Activated T-helper 2 cell treated with anti-CD3 and anti-CD28 coated beads, Interferon-gamma antibody, Interleukin-2, Interleukin-4, amounts not matched to agents 10 μg/mL and 5 μg/mL and 100 μg/mL, durations not matched to agents 14 hours and 24 hours and 36 hours (primary cell): ENCODE measurements around the gene SLFNL1. TPM values are rescaled to one million over a fixed set of nuclear protein-coding genes. Genes with fewer than 3 reads are reported as not detected.

Source experiments
- DNase-seq: peaks from one replicate; pipeline ENCODE4 v3.0.0; 2021; ENCODE audit warnings: low spot score
- H3K27ac Mint-ChIP-seq: one replicate; pipeline ENCODE4 v1.8.0; 2021; ENCODE audit warnings: mixed read lengths
- H3K27me3 Mint-ChIP-seq: one replicate; pipeline ENCODE4 v1.8.0; 2021; ENCODE audit warnings: low read depth, mixed read lengths
- H3K36me3 Mint-ChIP-seq: one replicate; pipeline ENCODE4 v1.8.0; 2021; ENCODE audit warnings: low read depth, mixed read lengths
- H3K4me1 Mint-ChIP-seq: one replicate; pipeline ENCODE4 v1.8.0; 2021; ENCODE audit warnings: low read depth, mixed read lengths
- H3K4me3 Mint-ChIP-seq: one replicate; pipeline ENCODE4 v1.8.0; 2021; ENCODE audit warnings: low read depth, mild to moderate bottlenecking, moderate library complexity, mixed read lengths
- H3K9me3 Mint-ChIP-seq: one replicate; pipeline ENCODE4 v1.8.0; 2021; ENCODE audit warnings: mixed read lengths
- intact Hi-C: fragments of 100-400 bp; cut with micrococcal nuclease; formaldehyde crosslinking; loops from one replicate; pipeline ENCODE4 v1.15.1; 2023
- total RNA-seq: library from RNA; stranded (reverse); gene quantifications from 2 replicates; pipeline ENCODE4 v1.2.3, GENCODE V29; 2022

Gene SLFNL1
- total RNA-seq, result 0.14 and 0.18 TPM in 2 replicates

DNA sequence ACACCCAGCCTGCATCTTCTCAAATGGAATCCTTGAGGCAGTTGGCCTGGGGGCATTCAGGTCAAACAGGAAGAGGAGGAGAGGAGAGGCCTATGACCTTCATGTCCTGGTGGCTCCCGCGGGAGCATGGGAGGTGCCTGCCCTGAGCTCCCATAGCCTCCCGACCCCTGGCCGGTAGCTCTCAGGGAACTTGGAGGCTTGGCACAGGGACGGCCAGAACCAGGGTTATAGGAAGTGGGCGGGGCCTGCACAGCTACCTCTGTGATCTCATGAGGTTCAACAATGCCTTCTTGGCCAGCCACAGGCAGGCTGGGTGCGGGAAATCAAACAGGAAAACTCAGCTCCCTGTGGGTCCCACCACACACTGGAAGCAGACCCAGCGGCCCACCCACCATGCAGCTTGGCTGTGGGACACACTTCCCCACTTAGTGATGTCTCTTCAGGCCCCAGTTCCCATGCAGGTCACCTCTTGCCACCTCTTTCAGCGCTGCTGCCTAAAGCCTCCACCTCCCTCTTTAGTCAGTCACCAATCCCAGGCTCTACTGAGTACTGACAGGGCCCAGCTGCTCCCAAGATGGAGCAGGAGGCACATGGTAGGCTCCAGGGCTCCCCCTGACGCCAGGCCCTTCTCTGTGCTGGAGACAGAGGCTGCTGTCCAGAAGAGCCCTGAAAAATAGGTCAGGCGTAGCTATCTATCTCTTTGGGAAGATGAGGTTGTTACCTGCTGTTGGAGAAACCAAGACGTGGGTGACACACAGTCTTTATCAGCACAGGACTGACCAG lies at the start of gene SLFNL1:
Gene SLFNL1, minus strand, starts transcription at position 200 of the 783 bp plus-strand sequence. CDS start 1,065 bp downstream, outside the sequence.
- DNase-seq, result no peak

DNA sequence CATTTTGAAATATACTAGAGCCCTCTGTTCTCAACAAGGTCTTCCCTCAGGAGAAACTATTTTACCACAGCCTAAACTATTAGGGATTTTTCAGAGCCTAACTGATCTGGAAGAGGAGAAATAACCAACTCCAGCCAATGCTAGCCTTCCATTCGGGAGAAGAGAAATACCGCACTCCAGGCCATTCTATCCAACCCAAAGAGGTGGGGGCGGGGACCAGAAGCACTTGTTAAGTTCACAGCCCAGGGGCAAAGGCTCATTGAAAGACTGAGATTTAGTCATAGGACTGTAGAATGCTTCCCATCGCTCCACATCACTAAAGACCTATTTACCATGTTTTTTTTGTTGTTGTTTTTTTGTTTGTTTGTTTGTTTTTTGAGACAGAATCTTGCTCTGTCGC lies 35.4 kb upstream of the SLFNL1 start:
- Mint-ChIP-seq H3K27me3 (no peaks in the 10 kb centered on the region), H3K9me3 (no peaks in the 10 kb centered on the region), H3K27ac (no peak overlapping the region), H3K36me3 (peaks cover 30% of the 10 kb centered on the region), H3K4me1 (peaks cover 2% of the 10 kb centered on the region), H3K4me3 (no peak overlapping the region)
- intact Hi-C loops, result no loop called here
- DNase-seq, result no peak

More for the DNA sequence above, at the start of gene SLFNL1:
- Mint-ChIP-seq H3K27me3 (no peaks in the 10 kb centered on the region), H3K4me3 (no peak within 1 kb of the TSS), H3K27ac (no peak within 1 kb of the TSS), H3K9me3 (no peaks in the 10 kb centered on the region), H3K4me1 (peaks cover 2% of the 10 kb centered on the region), H3K36me3 (peaks cover 17% of the 10 kb centered on the region)
- intact Hi-C loops, result no loop called here

DNA sequence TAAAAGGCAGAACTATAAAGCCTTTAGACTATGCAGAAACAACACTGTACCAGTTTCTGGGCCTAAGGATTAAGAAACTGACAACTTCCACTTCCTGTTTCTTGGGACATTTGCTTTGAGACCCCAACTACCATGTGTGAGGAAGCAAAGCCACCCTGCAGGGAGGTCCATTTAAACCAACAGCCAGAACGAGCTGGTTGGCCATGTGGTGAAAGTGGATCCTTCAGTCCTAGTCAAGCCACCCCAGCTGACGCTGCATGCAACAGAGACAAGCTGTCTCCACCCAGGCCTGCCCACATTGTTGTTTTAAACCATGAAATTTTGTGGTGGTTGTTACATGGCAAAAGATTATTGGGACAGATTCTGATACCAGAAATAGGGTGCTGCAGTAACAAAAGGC lies 31.8 kb upstream of the SLFNL1 start:
- Mint-ChIP-seq H3K27me3 (no peaks in the 10 kb centered on the region), H3K4me3 (no peak overlapping the region), H3K36me3 (peaks cover 19% of the 10 kb centered on the region), H3K4me1 (peaks cover 2% of the 10 kb centered on the region), H3K27ac (no peak overlapping the region), H3K9me3 (no peaks in the 10 kb centered on the region)
- intact Hi-C loops, result no loop called here
- no peak for DNase-seq

DNA sequence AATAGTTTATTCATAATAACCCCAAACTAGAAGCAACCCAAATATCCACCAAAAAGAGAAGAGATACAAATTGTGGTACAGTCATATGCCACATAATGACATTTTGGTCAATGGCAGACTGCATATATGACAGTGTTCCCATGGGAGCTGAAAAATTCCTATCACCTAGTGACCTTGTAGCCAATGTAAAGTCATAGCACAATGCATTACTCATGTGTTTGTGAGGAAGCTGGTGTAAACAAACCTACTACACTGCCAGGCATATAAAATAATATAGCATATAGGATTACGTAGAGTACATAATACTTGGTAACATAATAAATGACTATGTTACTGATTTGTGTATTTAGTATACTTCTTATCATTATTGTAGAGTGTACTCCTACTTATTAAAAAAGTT lies 29.5 kb upstream of the SLFNL1 start:
- peaks cover 29% of the 10 kb centered on the region for H3K36me3 Mint-ChIP-seq
- H3K27ac Mint-ChIP-seq, result no peak overlapping the region
- intact Hi-C loops, result no loop called here
- H3K9me3 Mint-ChIP-seq, result no peaks in the 10 kb centered on the region
- no peak for DNase-seq
- H3K4me3 Mint-ChIP-seq, result no peak overlapping the region
- peaks cover 2% of the 10 kb centered on the region for H3K4me1 Mint-ChIP-seq
- H3K27me3 Mint-ChIP-seq, result no peaks in the 10 kb centered on the region

DNA sequence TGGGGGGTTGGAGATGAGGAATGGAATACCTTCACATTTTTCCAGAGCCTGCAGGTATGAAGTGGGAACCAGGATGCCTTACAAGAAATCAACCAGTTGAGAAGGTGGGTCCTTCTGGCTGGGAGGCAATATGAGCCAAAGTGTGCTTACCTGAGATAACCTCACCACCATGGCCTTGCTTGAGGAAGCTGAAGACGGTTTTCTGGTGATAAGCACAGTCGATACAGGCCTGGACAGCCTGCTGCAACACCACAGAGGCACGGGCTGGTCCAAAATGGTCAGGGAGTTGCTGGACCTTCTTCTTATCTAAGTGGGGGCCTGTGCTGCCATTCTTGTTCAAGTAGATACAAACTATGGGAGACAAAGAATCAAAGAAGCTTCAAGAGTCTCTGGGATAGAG lies 27.0 kb upstream of the SLFNL1 start:
- DNase-seq, result no peak
- H3K27ac Mint-ChIP-seq, result no peak overlapping the region
- no peak overlapping the region for H3K4me3 Mint-ChIP-seq
- no peaks in the 10 kb centered on the region for H3K9me3 Mint-ChIP-seq
- peaks cover 12% of the 10 kb centered on the region for H3K4me1 Mint-ChIP-seq
- no peaks in the 10 kb centered on the region for H3K27me3 Mint-ChIP-seq
- intact Hi-C loops, result no loop called here
- H3K36me3 Mint-ChIP-seq, result peaks cover 35% of the 10 kb centered on the region

DNA sequence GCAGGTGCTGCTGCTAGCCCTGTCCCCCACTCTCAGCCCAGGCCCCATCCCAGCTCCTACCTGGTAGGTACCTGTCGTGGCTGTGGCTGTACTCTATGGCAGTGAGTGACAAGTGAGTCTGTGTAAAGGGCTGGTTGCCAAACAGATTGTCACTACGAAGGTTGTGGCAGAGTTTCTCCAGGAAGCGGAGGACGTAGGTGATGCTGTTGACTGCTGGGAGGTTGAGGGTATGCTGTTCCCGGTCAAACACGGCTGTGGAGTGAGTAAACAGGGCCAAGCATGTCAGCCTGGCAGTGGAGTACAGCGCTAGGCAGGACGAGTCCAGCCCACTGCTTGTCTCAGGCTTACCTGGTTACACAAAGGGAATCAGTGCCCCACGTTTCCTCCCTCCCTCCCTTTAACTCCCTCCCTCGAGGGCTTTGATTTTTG lies 24.8 kb upstream of the SLFNL1 start:
- Mint-ChIP-seq H3K27ac (no peak overlapping the region), H3K9me3 (no peaks in the 10 kb centered on the region), H3K36me3 (peaks cover 29% of the 10 kb centered on the region), H3K27me3 (no peaks in the 10 kb centered on the region), H3K4me3 (no peak overlapping the region), H3K4me1 (peaks cover 12% of the 10 kb centered on the region)
- no peak for DNase-seq
- intact Hi-C loops, result no loop called here

DNA sequence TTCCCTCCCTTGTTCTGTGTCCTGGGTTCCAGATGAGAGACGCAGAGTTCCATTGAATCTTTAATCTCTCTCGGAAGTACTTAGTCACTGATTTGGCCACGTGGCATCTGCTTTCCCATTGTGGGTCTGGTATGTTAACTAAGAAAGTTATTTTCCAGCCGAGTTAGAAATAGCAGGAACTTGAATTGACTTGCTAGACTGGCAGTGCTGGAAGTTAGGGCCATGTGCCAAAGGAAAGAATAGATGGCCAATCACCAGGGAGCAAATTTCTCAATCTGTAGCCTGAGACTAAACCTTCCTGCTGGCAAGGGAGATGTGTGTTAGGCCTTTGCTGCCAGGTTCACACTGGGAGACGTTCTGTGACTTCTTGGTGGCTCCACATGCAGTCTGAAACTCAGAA lies 24.2 kb upstream of the SLFNL1 start:
- Mint-ChIP-seq H3K27ac (no peak overlapping the region), H3K36me3 (peaks cover 29% of the 10 kb centered on the region), H3K27me3 (no peaks in the 10 kb centered on the region), H3K4me3 (no peak overlapping the region), H3K9me3 (no peaks in the 10 kb centered on the region), H3K4me1 (peaks cover 12% of the 10 kb centered on the region)
- no peak for DNase-seq
- intact Hi-C loops, result no loop called here

DNA sequence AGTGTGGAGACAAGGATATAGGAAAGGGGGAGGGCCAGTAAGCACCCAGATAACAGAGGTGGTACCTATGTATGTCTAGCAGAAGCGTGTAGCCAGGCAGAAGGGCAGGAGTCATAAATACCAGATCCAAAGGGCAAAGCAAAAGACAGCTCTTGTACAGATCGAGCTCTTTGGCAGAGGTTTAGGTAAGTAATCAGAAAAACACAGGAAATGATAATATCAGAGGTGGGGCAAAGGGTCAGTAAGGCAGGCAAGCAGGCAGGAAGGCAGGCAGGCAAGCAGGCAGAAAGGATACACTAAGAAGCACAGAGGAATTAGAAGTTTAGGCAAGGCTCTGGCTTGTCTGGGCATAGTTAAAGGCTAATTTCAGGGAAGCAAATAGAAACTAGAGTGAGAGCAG lies 22.7 kb upstream of the SLFNL1 start:
- Mint-ChIP-seq H3K4me3 (no peak overlapping the region), H3K27ac (peak overlapping the region; percentile 25), H3K9me3 (no peaks in the 10 kb centered on the region), H3K36me3 (peaks cover 33% of the 10 kb centered on the region), H3K4me1 (peaks cover 12% of the 10 kb centered on the region), H3K27me3 (no peaks in the 10 kb centered on the region)
- no peak for DNase-seq
- intact Hi-C loops, result no loop called here

DNA sequence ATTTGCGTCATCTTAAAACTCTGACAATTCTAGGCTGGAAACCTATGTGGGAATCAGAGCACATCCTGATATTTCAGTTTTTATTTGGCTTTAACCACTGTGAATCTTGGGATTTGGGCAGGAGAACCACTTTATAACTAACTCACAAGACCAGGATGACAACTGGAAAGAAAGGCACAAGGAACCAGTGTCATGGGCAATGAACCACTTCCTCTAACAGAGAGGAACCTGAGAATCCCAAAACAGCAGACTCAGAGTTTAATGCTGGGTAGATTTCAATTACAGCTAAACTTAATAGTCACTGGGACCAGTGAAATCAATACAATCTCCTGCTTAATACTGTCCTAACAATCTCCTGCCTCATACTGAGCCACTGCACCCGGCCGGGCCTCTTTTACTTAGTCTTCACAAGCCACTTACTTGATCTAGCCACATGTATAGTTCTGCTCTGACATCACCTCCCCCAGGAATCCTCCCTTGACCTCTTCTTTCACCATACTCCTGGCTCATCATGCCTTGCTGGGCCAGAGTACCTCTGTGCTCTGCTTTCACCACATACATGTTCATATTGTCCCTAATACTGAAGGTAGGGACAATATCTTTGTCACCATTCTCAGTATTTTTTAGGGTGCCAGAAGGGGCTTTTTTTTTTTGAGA lies 20.2 kb upstream of the SLFNL1 start:
- Mint-ChIP-seq H3K36me3 (peaks cover 25% of the 10 kb centered on the region), H3K27ac (no peak overlapping the region), H3K9me3 (no peaks in the 10 kb centered on the region), H3K4me3 (no peak overlapping the region), H3K27me3 (no peaks in the 10 kb centered on the region), H3K4me1 (peaks cover 12% of the 10 kb centered on the region)
- intact Hi-C loops, result no loop called here
- DNase-seq, result no peak

DNA sequence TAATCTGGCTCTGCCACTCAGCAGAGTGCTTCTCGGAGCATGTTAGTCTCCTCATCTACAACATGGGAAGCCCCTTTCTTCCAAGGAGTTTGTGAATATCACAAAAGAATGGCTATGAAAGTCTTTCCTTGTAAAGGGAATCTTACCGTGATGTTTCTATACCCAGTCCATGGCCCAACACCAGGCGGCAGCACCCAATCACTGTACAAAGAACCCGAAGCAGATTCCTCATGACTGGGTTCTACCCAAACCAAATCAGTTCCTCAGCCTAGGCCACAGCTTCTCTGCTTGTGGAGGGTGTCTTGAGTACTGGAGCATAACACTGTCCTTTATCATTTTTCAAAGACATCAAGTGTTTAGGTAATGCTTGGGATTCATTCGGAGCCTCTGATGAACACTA lies 16.6 kb upstream of the SLFNL1 start:
- Mint-ChIP-seq H3K9me3 (no peaks in the 10 kb centered on the region), H3K4me3 (no peak overlapping the region), H3K27ac (no peak overlapping the region), H3K36me3 (peaks cover 17% of the 10 kb centered on the region), H3K27me3 (no peaks in the 10 kb centered on the region), H3K4me1 (peaks cover 3% of the 10 kb centered on the region)
- intact Hi-C loops, result no loop called here
- DNase-seq, result no peak

DNA sequence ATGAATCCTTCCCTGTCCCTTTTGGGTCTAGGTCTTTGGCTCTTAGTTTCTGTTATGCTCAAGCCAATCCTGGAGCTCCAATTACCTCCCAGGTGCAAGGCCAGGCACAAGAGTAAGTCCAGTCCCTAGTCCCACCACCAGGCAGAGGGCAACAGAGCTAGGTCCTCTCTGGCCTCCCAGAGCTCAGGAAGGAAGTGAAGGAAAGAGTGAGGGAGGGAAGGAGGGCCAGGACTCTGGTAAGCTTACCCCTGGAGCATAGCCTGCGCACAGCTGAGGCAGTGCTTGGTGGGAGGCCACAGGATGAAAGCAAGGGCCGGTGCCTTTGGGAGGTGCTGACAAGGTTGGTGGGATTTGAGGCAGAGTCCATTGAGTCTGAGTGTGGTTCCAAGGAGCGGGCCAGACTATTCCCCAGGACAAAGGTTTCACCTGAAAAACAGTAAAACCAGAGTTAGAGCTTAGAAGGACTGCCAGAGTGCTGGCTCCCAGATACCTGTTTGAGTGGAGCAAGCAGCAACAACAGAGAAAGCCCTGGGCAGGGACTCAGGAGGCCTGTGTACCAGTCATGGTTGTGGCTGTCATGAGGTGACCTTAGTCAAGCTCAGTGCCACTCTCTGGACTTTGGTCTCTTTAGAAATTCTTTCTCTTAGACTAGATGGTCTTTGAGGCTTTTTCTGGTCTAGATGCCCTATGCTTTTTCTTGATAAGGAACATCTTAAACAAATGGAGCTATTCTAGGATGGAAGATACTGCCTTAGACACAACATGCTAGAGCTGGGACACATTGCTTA lies 15.8 kb upstream of the SLFNL1 start:
- H3K36me3 Mint-ChIP-seq, result peaks cover 20% of the 10 kb centered on the region
- H3K27ac Mint-ChIP-seq, result no peak overlapping the region
- no peaks in the 10 kb centered on the region for H3K27me3 Mint-ChIP-seq
- peaks cover 3% of the 10 kb centered on the region for H3K4me1 Mint-ChIP-seq
- H3K4me3 Mint-ChIP-seq, result no peak overlapping the region
- no peak for DNase-seq
- intact Hi-C loops, result no loop called here
- H3K9me3 Mint-ChIP-seq, result no peaks in the 10 kb centered on the region

DNA sequence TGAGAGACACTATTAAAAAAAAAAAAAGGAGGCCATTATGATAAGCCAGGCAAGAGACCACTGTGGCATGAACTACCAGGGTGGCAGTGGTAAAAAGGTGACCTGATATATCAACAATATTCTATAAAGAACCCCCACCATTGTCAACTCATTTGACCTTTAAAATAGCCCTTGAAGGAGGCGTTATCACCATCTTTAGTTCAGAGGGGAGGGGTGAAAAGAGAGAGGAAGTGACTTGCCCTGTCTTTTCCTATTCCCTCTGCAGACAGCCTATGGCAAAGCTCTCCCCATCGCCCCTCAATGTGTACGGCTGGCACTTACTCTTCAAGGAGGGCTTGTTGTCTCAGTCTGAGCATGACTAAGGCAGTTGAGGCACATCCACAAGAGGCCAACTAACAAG lies 11.7 kb upstream of the SLFNL1 start:
- Mint-ChIP-seq H3K27ac (no peak overlapping the region), H3K4me1 (no peaks in the 10 kb centered on the region), H3K4me3 (no peak overlapping the region)

DNA sequence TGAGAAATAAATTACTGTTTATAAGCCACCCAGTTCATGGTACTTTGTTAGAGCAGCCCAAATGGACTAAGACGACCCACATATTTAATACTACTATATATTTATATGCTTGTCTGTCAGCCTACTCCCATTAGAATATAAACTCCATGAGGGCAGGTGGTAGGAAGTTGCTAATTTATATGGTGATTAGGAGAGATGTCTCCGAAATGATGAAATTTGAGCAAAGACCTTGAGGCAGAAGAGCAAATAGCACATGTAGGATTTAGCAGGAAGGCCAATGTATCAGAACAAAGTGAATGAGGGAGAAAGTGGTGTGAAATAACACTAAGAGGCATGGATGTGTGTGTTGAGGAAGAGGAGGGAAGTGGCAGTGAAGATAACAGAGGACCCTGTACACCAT lies 10.6 kb upstream of the SLFNL1 start:
- intact Hi-C loops, result no loop called here
- Mint-ChIP-seq H3K4me3 (no peak overlapping the region), H3K27me3 (no peaks in the 10 kb centered on the region), H3K9me3 (no peaks in the 10 kb centered on the region), H3K27ac (no peak overlapping the region), H3K36me3 (peaks cover 34% of the 10 kb centered on the region), H3K4me1 (no peaks in the 10 kb centered on the region)
- no peak for DNase-seq

More for the DNA sequence above, 11.7 kb upstream of the SLFNL1 start:
- no peaks in the 10 kb centered on the region for H3K27me3 Mint-ChIP-seq
- H3K9me3 Mint-ChIP-seq, result no peaks in the 10 kb centered on the region
- peaks cover 38% of the 10 kb centered on the region for H3K36me3 Mint-ChIP-seq
- intact Hi-C loops, result no loop called here
- no peak for DNase-seq
